Measurements from ENCODE around the gene IL20RB. TPM values are rescaled to one million over a fixed set of nuclear protein-coding genes. Genes with fewer than 3 reads are reported as not detected.
A peak's percentile ranks its signal among the peaks of the same experiment; 100 is the strongest.

IL20RB gene
- total and polyA plus RNA-seq, 2 of the 4 experiments (the other 2 are of a cell fraction): 0.72 to 0.97 TPM

GRCh38 chr3:136942803-136943202 lies 15.0 kb upstream of the IL20RB start:
- peaks cover 2% of the 10 kb centered on the region for H3K4me1 ChIP-seq (ENCODE audit: control insufficient read depth, insufficient read depth, low read length)
- no peak overlapping the region for H3K4me2 ChIP-seq (ENCODE audit: low read depth, low read length)
- TF ChIP-seq RAD21 (IDR thresholded peaks at IDR 0.05; ENCODE audit: low read length) (no peak), ELK1 (IDR thresholded peaks at IDR 0.05; ENCODE audit: borderline replicate concordance, low read depth, low read length) (no peak), MAFK (IDR thresholded peaks at IDR 0.05; ENCODE audit: low read depth, low read length) (no peak), BHLHE40 (IDR thresholded peaks at IDR 0.05; ENCODE audit: low read depth, low read length) (no peak), CHD1 (IDR thresholded peaks at IDR 0.05; ENCODE audit: low read depth, low read length) (no peak), RFX5 (IDR thresholded peaks at IDR 0.05; ENCODE audit: low read depth, low read length) (no peak)
- TF ChIP-seq, protein P1, sequence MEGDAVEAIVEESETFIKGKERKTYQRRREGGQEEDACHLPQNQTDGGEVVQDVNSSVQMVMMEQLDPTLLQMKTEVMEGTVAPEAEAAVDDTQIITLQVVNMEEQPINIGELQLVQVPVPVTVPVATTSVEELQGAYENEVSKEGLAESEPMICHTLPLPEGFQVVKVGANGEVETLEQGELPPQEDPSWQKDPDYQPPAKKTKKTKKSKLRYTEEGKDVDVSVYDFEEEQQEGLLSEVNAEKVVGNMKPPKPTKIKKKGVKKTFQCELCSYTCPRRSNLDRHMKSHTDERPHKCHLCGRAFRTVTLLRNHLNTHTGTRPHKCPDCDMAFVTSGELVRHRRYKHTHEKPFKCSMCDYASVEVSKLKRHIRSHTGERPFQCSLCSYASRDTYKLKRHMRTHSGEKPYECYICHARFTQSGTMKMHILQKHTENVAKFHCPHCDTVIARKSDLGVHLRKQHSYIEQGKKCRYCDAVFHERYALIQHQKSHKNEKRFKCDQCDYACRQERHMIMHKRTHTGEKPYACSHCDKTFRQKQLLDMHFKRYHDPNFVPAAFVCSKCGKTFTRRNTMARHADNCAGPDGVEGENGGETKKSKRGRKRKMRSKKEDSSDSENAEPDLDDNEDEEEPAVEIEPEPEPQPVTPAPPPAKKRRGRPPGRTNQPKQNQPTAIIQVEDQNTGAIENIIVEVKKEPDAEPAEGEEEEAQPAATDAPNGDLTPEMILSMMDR (conservative IDR thresholded peaks at IDR 0.05; ENCODE audit: low read depth, low read length): no peak
- H2BK5ac ChIP-seq (ENCODE audit: low read depth, low read length, poor library complexity, severe bottlenecking): no peak overlapping the region
- no peak overlapping the region for H2BK15ac ChIP-seq (ENCODE audit: low read depth, low read length)
- H3K4me3 ChIP-seq (ENCODE audit: insufficient read depth, low read depth, low read length): no peak overlapping the region
- H3K79me1 ChIP-seq (ENCODE audit: low read depth in 1 of 2, low read length in 2 of 2): peaks cover 35 to 60% of the 10 kb centered on the region in 2 experiments
- H4K91ac ChIP-seq (ENCODE audit: insufficient read depth, low read depth, low read length): no peak overlapping the region
- no CpG with 5 or more reads among the region's 1 CpG for WGBS, 2 experiments (ENCODE audit: extremely low coverage in 2 of 2, insufficient read length in 1 of 2)
- H3K56ac ChIP-seq (ENCODE audit: extremely low read depth, insufficient read depth, low read length): no peak overlapping the region
- H4K8ac ChIP-seq (ENCODE audit: low read depth in 2 of 2, low read length in 2 of 2): no peak overlapping the region
- H2AK5ac ChIP-seq (ENCODE audit: low read depth, low read length): no peak overlapping the region
- H3K9me1 ChIP-seq (ENCODE audit: insufficient read depth, low read length): peaks cover 6% of the 10 kb centered on the region; the same call in 1 of the 2 replicates
- peak overlapping the region; percentile 65; the same call in 1 of the 2 replicates for H3K23ac ChIP-seq (ENCODE audit: low read depth, low read length)
- no peaks in the 10 kb centered on the region for H3K9me3 ChIP-seq (ENCODE audit: control insufficient read depth, insufficient read depth, low read length)
- BruUV-seq (replicated peaks): no TSS peak
- no peak overlapping the region for H2BK120ac ChIP-seq (ENCODE audit: low read depth, low read length)
- dilution Hi-C loops (cut with HindIII; ENCODE audit: low sequenced_read_pairs, unreplicated experiment): no loop called here
- no peaks in the 10 kb centered on the region for H3K27me3 ChIP-seq (ENCODE audit: control insufficient read depth, insufficient read depth, low read length)
- no peak overlapping the region for H3K27ac ChIP-seq (ENCODE audit: insufficient read depth, low read length)
- 0 out of 2 replicates have a peak overlapping the region, but pooled peaks have one; percentile 30 for H3K14ac ChIP-seq (replicated peaks; ENCODE audit: low read depth, low read length)
- ChIA-PET POLR2A (ENCODE audit: unreplicated experiment) (no interaction called here), CTCF (interaction anchor here (0.7 to 1.0 kb wide), 2 partner anchors 102 to 1212 kb away, joined by 3 to 4 read pairs; no protein-coding TSS in a partner anchor)
- peaks cover 3% of the 10 kb centered on the region for H3K36me3 ChIP-seq (ENCODE audit: control insufficient read depth, insufficient read depth, low read length)
- no peak overlapping the region for H3K9ac ChIP-seq (ENCODE audit: low read depth, low read length)
- H4K20me1 ChIP-seq (ENCODE audit: insufficient read depth, low read length): peaks cover 8% of the 10 kb centered on the region
- no peak overlapping the region for H2AFZ ChIP-seq (replicated peaks; ENCODE audit: low read length, poor library complexity)
- no peak overlapping the region for H3K4ac ChIP-seq (ENCODE audit: low read depth, low read length)
- no peak overlapping the region for H3K18ac ChIP-seq (ENCODE audit: low read depth, low read length)
- H2BK20ac ChIP-seq (ENCODE audit: low read depth, low read length): no peak overlapping the region
- intact Hi-C loops (cut with micrococcal nuclease): no loop called here
- H4K5ac ChIP-seq (ENCODE audit: low read depth, low read length): no peak overlapping the region
- DNase-seq (no peak), ATAC-seq (ENCODE audit: low read depth) (no peak)
- H2AK9ac ChIP-seq (replicated peaks; ENCODE audit: low read depth, low read length, poor library complexity): no peak overlapping the region
- in situ Hi-C loops (cut with MboI; ENCODE audit: low sequenced_read_pairs): no loop called here

Data from IMR-90 (cell line).